Type B pancreatic cell (in vitro differentiated cells): ENCODE results near the gene KRT77. TPM values are rescaled to one million over a fixed set of nuclear protein-coding genes. Genes with fewer than 3 reads are reported as not detected.
A peak's percentile ranks its signal among the peaks of the same experiment; 100 is the strongest.

Experiments
- DNase-seq: peaks from one replicate; pipeline ENCODE4 v3.0.0; 2021; ENCODE audit warnings: mixed read lengths; ENCODE audit not compliant: unreplicated experiment; ENCODE audit errors: extremely low spot score
- H3K27ac Mint-ChIP-seq: 2 replicates; pipeline ENCODE4 v1.8.0; 2021; ENCODE audit warnings: mild to moderate bottlenecking, mixed read lengths
- H3K27me3 Mint-ChIP-seq: 2 replicates; pipeline ENCODE4 v1.8.0; 2021; ENCODE audit warnings: mixed read lengths
- H3K36me3 Mint-ChIP-seq: 2 replicates; pipeline ENCODE4 v1.8.0; 2021; ENCODE audit warnings: mixed read lengths
- H3K4me1 Mint-ChIP-seq: one replicate; pipeline ENCODE4 v1.8.0; 2021; ENCODE audit warnings: mixed read lengths; ENCODE audit not compliant: unreplicated experiment
- H3K4me3 Mint-ChIP-seq: 2 replicates; pipeline ENCODE4 v1.8.0; 2021; ENCODE audit warnings: mild to moderate bottlenecking, mixed read lengths
- H3K9me3 Mint-ChIP-seq: 2 replicates; pipeline ENCODE4 v1.8.0; 2021; ENCODE audit warnings: mixed read lengths
- CTCF ChIP-seq: fragments of 200-600 bp; sonication (generic); conservative IDR thresholded peaks from 2 replicates; pipeline ENCODE4 v1.5.0; 2021; ENCODE audit warnings: antibody characterized with exemption, mild to moderate bottlenecking
- total RNA-seq: library from RNA; stranded (reverse); gene quantifications from 2 replicates; pipeline ENCODE4 v1.2.1, GENCODE V29; 2021; ENCODE audit warnings: low replicate concordance

KRT77 gene
- total RNA-seq, 1 donor from 2014 or later, result 0.27 TPM

GRCh38 chr12:52667931-52668330 is 35.4 kb downstream of the KRT77 start:
- TF ChIP-seq CTCF, result no peak
- DNase-seq, result no peak
- no peaks in the 10 kb centered on the region for H3K36me3 Mint-ChIP-seq
- no peak overlapping the region for H3K4me3 Mint-ChIP-seq
- no peaks in the 10 kb centered on the region for H3K9me3 Mint-ChIP-seq
- H3K27me3 Mint-ChIP-seq, result peaks cover 21% of the 10 kb centered on the region
- H3K4me1 Mint-ChIP-seq, result no peaks in the 10 kb centered on the region
- H3K27ac Mint-ChIP-seq, result peak overlapping the region; percentile 15

DNA sequence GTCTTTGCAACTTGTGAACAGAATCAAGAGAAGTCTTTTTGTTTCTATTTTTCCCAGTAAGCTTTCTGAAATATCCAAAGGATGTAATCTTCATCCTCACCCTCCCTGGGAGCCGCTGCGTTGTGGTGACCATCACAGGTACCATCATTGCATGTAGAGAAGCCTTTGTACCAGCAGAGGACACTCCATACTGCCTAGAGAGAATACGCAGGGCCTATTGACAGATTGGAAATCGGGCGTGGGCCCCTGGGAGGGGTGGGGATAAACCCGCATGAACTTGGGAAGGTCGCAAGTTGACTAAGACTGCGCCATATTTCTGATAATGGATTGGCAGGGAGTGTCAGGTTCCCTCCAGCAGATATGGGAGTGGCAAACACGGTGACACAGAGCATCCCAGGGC is 35.8 kb downstream of the KRT77 start:
- Mint-ChIP-seq H3K4me3 (no peak overlapping the region), H3K36me3 (no peaks in the 10 kb centered on the region), H3K9me3 (no peaks in the 10 kb centered on the region), H3K4me1 (no peaks in the 10 kb centered on the region), H3K27ac (peak overlapping the region; percentile 35), H3K27me3 (peaks cover 21% of the 10 kb centered on the region)
- TF ChIP-seq CTCF, result peak; percentile 27
- no peak for DNase-seq

GRCh38 chr12:52666471-52666870 is 36.9 kb downstream of the KRT77 start:
- H3K27me3 Mint-ChIP-seq, result peaks cover 21% of the 10 kb centered on the region

DNA sequence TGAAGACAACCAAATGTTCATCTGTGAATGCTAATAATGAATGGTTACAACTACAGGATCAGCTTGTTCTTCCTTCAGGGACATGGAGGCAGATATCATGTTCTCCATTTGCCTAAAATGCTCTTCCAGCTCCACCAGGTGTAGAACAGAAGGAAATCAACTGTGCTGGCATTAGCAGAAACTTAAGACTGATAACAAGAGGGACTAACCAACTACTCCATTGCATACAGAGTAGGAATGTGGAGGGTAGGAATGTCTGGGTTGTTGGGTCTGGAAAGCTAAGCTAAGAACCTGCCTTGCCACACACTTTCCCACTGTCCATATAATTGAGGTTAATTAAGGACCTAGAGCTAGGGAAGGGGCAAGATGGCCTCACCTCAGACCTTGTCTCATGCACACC is 39.9 kb downstream of the KRT77 start:
- Mint-ChIP-seq H3K27me3 (peaks cover 24% of the 10 kb centered on the region), H3K4me1 (no peaks in the 10 kb centered on the region), H3K27ac (no peak overlapping the region), H3K36me3 (no peaks in the 10 kb centered on the region), H3K9me3 (no peaks in the 10 kb centered on the region), H3K4me3 (no peak overlapping the region)
- no peak for TF ChIP-seq CTCF
- no peak for DNase-seq

More at GRCh38 chr12:52666471-52666870, 36.9 kb downstream of the KRT77 start:
- H3K4me1 Mint-ChIP-seq, result no peaks in the 10 kb centered on the region
- no peaks in the 10 kb centered on the region for H3K9me3 Mint-ChIP-seq
- no peak overlapping the region for H3K4me3 Mint-ChIP-seq
- TF ChIP-seq CTCF, result no peak
- no peaks in the 10 kb centered on the region for H3K36me3 Mint-ChIP-seq
- no peak for DNase-seq
- H3K27ac Mint-ChIP-seq, result no peak overlapping the region

- no peak for DNase-seq
- H3K36me3 Mint-ChIP-seq, result no peaks in the 10 kb centered on the region
- TF ChIP-seq CTCF, result no peak
- peaks cover 27% of the 10 kb centered on the region for H3K27me3 Mint-ChIP-seq
- peak overlapping the region; percentile 55 for H3K27ac Mint-ChIP-seq
- H3K4me3 Mint-ChIP-seq, result no peak overlapping the region
- H3K4me1 Mint-ChIP-seq, result no peaks in the 10 kb centered on the region
- H3K9me3 Mint-ChIP-seq, result no peaks in the 10 kb centered on the region
Observed at GRCh38 chr12:52662918-52663229, 40.5 kb downstream of the KRT77 start.
